SU-DHL-6 (cell line): ENCODE data around the gene BMP3.

ENCODE experiments used
- CTCF ChIP-seq: fragments of 200-600 bp; sonication (generic); IDR thresholded peaks from one replicate; pipeline ENCODE4 v1.5.1; 2017; ENCODE audit warnings: antibody characterized with exemption, mild to moderate bottlenecking, low read length, moderate library complexity; ENCODE audit not compliant: insufficient read depth, poor library complexity, severe bottlenecking
- EZH2phosphoT487 ChIP-seq: fragments of 200-600 bp; sonication (generic), shearing (Covaris generic); conservative IDR thresholded peaks from 2 replicates; pipeline ENCODE4 v1.6.1; 2018; ENCODE audit warnings: mild to moderate bottlenecking, antibody characterized with exemption, low read length, moderate library complexity, mixed read lengths

- no peak for TF ChIP-seq CTCF
- TF ChIP-seq EZH2phosphoT487 = no peak
These were observed 44.5 kb upstream of the BMP3 start for GRCh38 chr4:80986011-80986410.
